Measurements from ENCODE around the gene TERT. TPM values are rescaled to one million over a fixed set of nuclear protein-coding genes. Genes with fewer than 3 reads are reported as not detected.

TERT gene
- polyA plus RNA-seq, 1 donor from 2014 or later = not detected

GRCh38 chr5:1217596-1218206, 77.2 kb downstream of the TERT start:
- Histone ChIP-seq H2AFZ (ENCODE audit: low read depth, low read length) (no peak overlapping the region), H3F3A (ENCODE audit: insufficient read depth, low read length, poor library complexity, severe bottlenecking) (no peaks in the 10 kb centered on the region), H3K9me2 (ENCODE audit: insufficient read depth, low read length) (no peaks in the 10 kb centered on the region), H3K9me3 (ENCODE audit: low read length) (no peaks in the 10 kb centered on the region), H3K36me3 (ENCODE audit: insufficient read depth, low read length) (no peaks in the 10 kb centered on the region), H3K27me3 (ENCODE audit: insufficient read depth, low read depth, low read length) (no peaks in the 10 kb centered on the region), H3K4me3 (ENCODE audit: low read length) (no peak overlapping the region), H4K20me1 (ENCODE audit: insufficient read depth) (no peaks in the 10 kb centered on the region), H3K4me2 (ENCODE audit: low read length) (no peak overlapping the region), H3K27ac (ENCODE audit: low read length) (no peak overlapping the region), H3K9ac (ENCODE audit: low read length) (no peak overlapping the region), H3K79me2 (replicated peaks; ENCODE audit: insufficient read depth, low read length) (no peaks in the 10 kb centered on the region)
- TF ChIP-seq RAD21 (conservative IDR thresholded peaks at IDR 0.05) = no peak
- TF ChIP-seq SMC3 (conservative IDR thresholded peaks at IDR 0.05; ENCODE audit: poor library complexity) = no peak
- TF ChIP-seq EP300 (conservative IDR thresholded peaks at IDR 0.05; ENCODE audit: poor library complexity, severe bottlenecking) = no peak
- no peak for TF ChIP-seq POLR2AphosphoS5 (IDR thresholded peaks at IDR 0.05)
- TF ChIP-seq TAF1 (IDR thresholded peaks at IDR 0.05; ENCODE audit: low read depth) = no peak
- TF ChIP-seq CTCF (IDR thresholded peaks at IDR 0.05; ENCODE audit: poor library complexity, severe bottlenecking) = no peak
- TF ChIP-seq REST (IDR thresholded peaks at IDR 0.05; ENCODE audit: borderline replicate concordance) = no peak
- no peak for TF ChIP-seq MXI1 (conservative IDR thresholded peaks at IDR 0.05; ENCODE audit: poor library complexity, severe bottlenecking)
- TF ChIP-seq EZH2 (IDR thresholded peaks at IDR 0.05; ENCODE audit: borderline replicate concordance, insufficient read depth, low read length, poor library complexity, severe bottlenecking) = no peak

- Histone ChIP-seq H3K27me3 (ENCODE audit: insufficient read depth, low read depth, low read length) (no peaks in the 10 kb centered on the region), H3K79me2 (replicated peaks; ENCODE audit: insufficient read depth, low read length) (no peaks in the 10 kb centered on the region), H3K36me3 (ENCODE audit: insufficient read depth, low read length) (no peaks in the 10 kb centered on the region), H3K9me3 (ENCODE audit: low read length) (no peaks in the 10 kb centered on the region), H3K9ac (ENCODE audit: low read length) (no peak overlapping the region), H3K27ac (ENCODE audit: low read length) (no peak overlapping the region), H3K4me3 (ENCODE audit: low read length) (no peak overlapping the region), H4K20me1 (ENCODE audit: insufficient read depth) (no peaks in the 10 kb centered on the region), H2AFZ (ENCODE audit: low read depth, low read length) (no peak overlapping the region), H3F3A (ENCODE audit: insufficient read depth, low read length, poor library complexity, severe bottlenecking) (no peaks in the 10 kb centered on the region), H3K9me2 (ENCODE audit: insufficient read depth, low read length) (no peaks in the 10 kb centered on the region), H3K4me2 (ENCODE audit: low read length) (no peak overlapping the region)
- TF ChIP-seq RAD21 (conservative IDR thresholded peaks at IDR 0.05) = no peak
- TF ChIP-seq REST (IDR thresholded peaks at IDR 0.05; ENCODE audit: borderline replicate concordance) = no peak
- TF ChIP-seq POLR2AphosphoS5 (IDR thresholded peaks at IDR 0.05) = no peak
- no peak for TF ChIP-seq SMC3 (conservative IDR thresholded peaks at IDR 0.05; ENCODE audit: poor library complexity)
- no peak for TF ChIP-seq EP300 (conservative IDR thresholded peaks at IDR 0.05; ENCODE audit: poor library complexity, severe bottlenecking)
- no peak for TF ChIP-seq EZH2 (IDR thresholded peaks at IDR 0.05; ENCODE audit: borderline replicate concordance, insufficient read depth, low read length, poor library complexity, severe bottlenecking)
- no peak for TF ChIP-seq TAF1 (IDR thresholded peaks at IDR 0.05; ENCODE audit: low read depth)
- no peak for TF ChIP-seq CTCF (IDR thresholded peaks at IDR 0.05; ENCODE audit: poor library complexity, severe bottlenecking)
- no peak for TF ChIP-seq MXI1 (conservative IDR thresholded peaks at IDR 0.05; ENCODE audit: poor library complexity, severe bottlenecking)
These were observed 78.0 kb downstream of the TERT start for GRCh38 chr5:1216918-1217295.

All from neural cell (in vitro differentiated cells).